Measurements from ENCODE around the gene SLC13A4. TPM values are rescaled to one million over a fixed set of nuclear protein-coding genes. Genes with fewer than 3 reads are reported as not detected.

SLC13A4 gene
- total and polyA plus RNA-seq, 8 donors = 3.5 to 7.7 (median 5.4) TPM; not detected in 2

GRCh38 chr7:135726911-135727673, 894 bp downstream of the SLC13A4 start:
- intact Hi-C loops (cut with DNase I) = no loop called here
- H3K36me3 ChIP-seq = no peaks in the 10 kb centered on the region
- ATAC-seq = no peak
- no peaks in the 10 kb centered on the region for H3K27me3 ChIP-seq
- no peaks in the 10 kb centered on the region for H3K4me1 ChIP-seq
- H3K27ac ChIP-seq = no peak overlapping the region
- no peak for TF ChIP-seq CTCF (IDR thresholded peaks at IDR 0.05)
- no peak for DNase-seq
- no peaks in the 10 kb centered on the region for H3K9me3 ChIP-seq
- H3K4me3 ChIP-seq = no peak overlapping the region

- peak in 1 of 4 donors; percentile 46 for DNase-seq
- H3K36me3 ChIP-seq = no peaks in the 10 kb centered on the region
- ATAC-seq = no peak
- TF ChIP-seq CTCF (IDR thresholded peaks at IDR 0.05) = no peak
- intact Hi-C loops (cut with DNase I) = no loop called here
- H3K4me3 ChIP-seq = no peak overlapping the region
- no peaks in the 10 kb centered on the region for H3K4me1 ChIP-seq
- no peaks in the 10 kb centered on the region for H3K9me3 ChIP-seq
- H3K27me3 ChIP-seq = no peaks in the 10 kb centered on the region
- no peak overlapping the region for H3K27ac ChIP-seq
These were observed 1.7 kb downstream of the SLC13A4 start for GRCh38 chr7:135726276-135726788.

GRCh38 chr7:135723411-135723810, 4.6 kb downstream of the SLC13A4 start:
- H3K36me3 ChIP-seq = no peaks in the 10 kb centered on the region
- H3K4me1 ChIP-seq = no peaks in the 10 kb centered on the region
- no peak for TF ChIP-seq CTCF (IDR thresholded peaks at IDR 0.05)
- DNase-seq (no peak), ATAC-seq (no peak)
- no peak overlapping the region for H3K4me3 ChIP-seq
- no peaks in the 10 kb centered on the region for H3K27me3 ChIP-seq
- intact Hi-C loops (cut with DNase I) = no loop called here
- H3K9me3 ChIP-seq = no peaks in the 10 kb centered on the region
- no peak overlapping the region for H3K27ac ChIP-seq

- H3K9me3 ChIP-seq = no peaks in the 10 kb centered on the region
- H3K4me3 ChIP-seq = no peak overlapping the region
- H3K4me1 ChIP-seq = no peaks in the 10 kb centered on the region
- no peak overlapping the region for H3K27ac ChIP-seq
- TF ChIP-seq CTCF (IDR thresholded peaks at IDR 0.05) = no peak
- ATAC-seq (no peak), DNase-seq (no peak)
- H3K27me3 ChIP-seq = no peaks in the 10 kb centered on the region
- H3K36me3 ChIP-seq = no peaks in the 10 kb centered on the region
- intact Hi-C loops (cut with DNase I) = no loop called here
These were observed 6.7 kb downstream of the SLC13A4 start for GRCh38 chr7:135721198-135721820.

- no peak for TF ChIP-seq CTCF (IDR thresholded peaks at IDR 0.05)
- ATAC-seq = no peak
- Histone ChIP-seq H3K36me3 (no peaks in the 10 kb centered on the region), H3K27ac (no peak overlapping the region), H3K4me3 (no peak overlapping the region), H3K4me1 (no peaks in the 10 kb centered on the region), H3K27me3 (no peaks in the 10 kb centered on the region), H3K9me3 (no peaks in the 10 kb centered on the region)
- intact Hi-C loops (cut with DNase I) = no loop called here
- DNase-seq = no peak
These were observed 8.3 kb downstream of the SLC13A4 start for GRCh38 chr7:135719688-135720087.

Data from left lung (tissue), 10 donors.